Osteoblast (primary cell): ENCODE measurements around the gene ARHGAP12. TPM values are rescaled to one million over a fixed set of nuclear protein-coding genes. Genes with fewer than 3 reads are reported as not detected.
A peak's percentile ranks its signal among the peaks of the same experiment; 100 is the strongest.

ENCODE experiments used
- DNase-seq: peaks from one replicate; pipeline ENCODE4 v3.0.0; 2011; ENCODE audit warnings: low spot score, mixed read lengths; ENCODE audit not compliant: insufficient read length; ENCODE audit errors: missing footprints
- H2AFZ ChIP-seq: 2 replicates; pipeline ENCODE4 v1.6.0; 2011; ENCODE audit warnings: mild to moderate bottlenecking, low read length
- H3K27ac ChIP-seq: 2 replicates; pipeline ENCODE4 v1.5.1; 2011; ENCODE audit warnings: mild to moderate bottlenecking, low read depth, low read length, moderate library complexity
- H3K27me3 ChIP-seq: 2 replicates; pipeline ENCODE4 v1.6.0; 2012; ENCODE audit warnings: mild to moderate bottlenecking, control low read depth, inconsistent platforms, low read length, moderate library complexity; ENCODE audit not compliant: insufficient read depth
- H3K36me3 ChIP-seq: 2 replicates; pipeline ENCODE4 v1.5.1; 2011; ENCODE audit warnings: mild to moderate bottlenecking, low read length, control low read depth, moderate library complexity; ENCODE audit not compliant: insufficient read depth
- H3K4me1 ChIP-seq: 2 replicates; pipeline ENCODE4 v1.5.1; 2011; ENCODE audit warnings: mild to moderate bottlenecking, low read length, control low read depth, moderate library complexity; ENCODE audit not compliant: insufficient read depth
- H3K4me2 ChIP-seq: 2 replicates; pipeline ENCODE4 v1.6.0; 2011; ENCODE audit warnings: mild to moderate bottlenecking, low read length; ENCODE audit not compliant: insufficient read depth
- H3K4me3 ChIP-seq: fragments of 200-600 bp; sonication (generic); 3 replicates; pipeline ENCODE4 v1.5.1; 2012; ENCODE audit warnings: mild to moderate bottlenecking, low read length, inconsistent platforms; ENCODE audit not compliant: insufficient read depth
- H3K79me2 ChIP-seq: 2 replicates; pipeline ENCODE4 v1.6.0; 2012; ENCODE audit warnings: mild to moderate bottlenecking, low read length, control low read depth, inconsistent platforms; ENCODE audit not compliant: insufficient read depth
- H3K9me3 ChIP-seq: 2 replicates; pipeline ENCODE4 v1.5.1; 2011; ENCODE audit warnings: low read depth, low read length, control low read depth
- H4K20me1 ChIP-seq: 2 replicates; pipeline ENCODE4 v1.6.0; 2012; ENCODE audit warnings: mild to moderate bottlenecking, low read length, control low read depth; ENCODE audit not compliant: insufficient read depth
- total RNA-seq: library from RNA; depleted of rRNA; stranded (reverse); fragments of >200 nt; gene quantifications from 2 replicates; pipeline ENCODE4 v1.2.3, GENCODE V29; 2012
- TF ChIP-seq, protein P1 (sequence below): IDR thresholded peaks from 2 replicates; pipeline ENCODE4 v1.5.1; 2011; ENCODE audit warnings: mild to moderate bottlenecking, low read depth, low read length, moderate library complexity; ENCODE audit errors: extremely low read depth

ARHGAP12 gene
- total RNA-seq, 1 donor: 76.0 TPM

DNA sequence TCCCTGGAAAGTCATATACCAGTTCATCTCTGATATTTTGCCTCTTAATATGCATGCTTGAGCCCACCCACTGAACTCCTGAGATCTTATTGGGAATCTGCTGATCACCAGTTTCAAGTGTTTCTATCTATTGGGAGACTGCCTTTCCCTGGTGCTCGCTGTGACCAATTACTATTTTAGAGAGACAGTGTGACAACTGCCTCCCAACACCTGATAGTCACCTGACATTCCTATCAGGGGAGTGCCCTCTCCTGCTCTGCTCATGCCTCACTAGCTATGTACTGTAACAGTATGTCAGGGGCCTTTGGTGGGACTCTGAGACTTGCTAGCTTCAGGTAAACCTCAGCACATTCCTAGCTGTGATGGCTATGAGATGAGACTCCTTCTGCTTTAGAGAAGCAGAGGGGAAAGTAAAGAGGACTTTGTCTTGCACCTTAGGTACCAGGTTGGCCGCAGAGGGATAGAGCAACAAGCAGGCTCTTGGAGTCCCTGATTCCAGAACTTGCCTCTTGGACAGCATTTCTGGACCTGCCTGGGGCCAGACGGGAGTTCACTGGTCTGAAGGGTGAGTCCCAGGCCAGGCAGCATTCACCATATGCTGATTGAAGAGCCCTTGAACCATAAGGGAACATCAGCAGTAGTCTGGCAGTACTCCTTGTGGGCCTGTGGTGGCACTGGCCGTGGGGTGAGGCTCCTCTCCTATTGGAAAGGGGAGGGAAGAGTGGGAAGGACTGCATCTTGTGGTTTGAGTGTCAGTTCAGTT, 34.4 kb upstream of the ARHGAP12 start:
- H3K4me1 ChIP-seq: no peaks in the 10 kb centered on the region
- no peaks in the 10 kb centered on the region for H3K27me3 ChIP-seq
- H4K20me1 ChIP-seq: no peaks in the 10 kb centered on the region
- H3K4me2 ChIP-seq: no peak overlapping the region
- no peak overlapping the region for H3K4me3 ChIP-seq
- TF ChIP-seq, protein P1, sequence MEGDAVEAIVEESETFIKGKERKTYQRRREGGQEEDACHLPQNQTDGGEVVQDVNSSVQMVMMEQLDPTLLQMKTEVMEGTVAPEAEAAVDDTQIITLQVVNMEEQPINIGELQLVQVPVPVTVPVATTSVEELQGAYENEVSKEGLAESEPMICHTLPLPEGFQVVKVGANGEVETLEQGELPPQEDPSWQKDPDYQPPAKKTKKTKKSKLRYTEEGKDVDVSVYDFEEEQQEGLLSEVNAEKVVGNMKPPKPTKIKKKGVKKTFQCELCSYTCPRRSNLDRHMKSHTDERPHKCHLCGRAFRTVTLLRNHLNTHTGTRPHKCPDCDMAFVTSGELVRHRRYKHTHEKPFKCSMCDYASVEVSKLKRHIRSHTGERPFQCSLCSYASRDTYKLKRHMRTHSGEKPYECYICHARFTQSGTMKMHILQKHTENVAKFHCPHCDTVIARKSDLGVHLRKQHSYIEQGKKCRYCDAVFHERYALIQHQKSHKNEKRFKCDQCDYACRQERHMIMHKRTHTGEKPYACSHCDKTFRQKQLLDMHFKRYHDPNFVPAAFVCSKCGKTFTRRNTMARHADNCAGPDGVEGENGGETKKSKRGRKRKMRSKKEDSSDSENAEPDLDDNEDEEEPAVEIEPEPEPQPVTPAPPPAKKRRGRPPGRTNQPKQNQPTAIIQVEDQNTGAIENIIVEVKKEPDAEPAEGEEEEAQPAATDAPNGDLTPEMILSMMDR: no peak
- H3K9me3 ChIP-seq: no peaks in the 10 kb centered on the region
- DNase-seq: no peak
- no peaks in the 10 kb centered on the region for H3K79me2 ChIP-seq
- no peak overlapping the region for H2AFZ ChIP-seq
- no peaks in the 10 kb centered on the region for H3K36me3 ChIP-seq
- H3K27ac ChIP-seq: no peak overlapping the region

DNA sequence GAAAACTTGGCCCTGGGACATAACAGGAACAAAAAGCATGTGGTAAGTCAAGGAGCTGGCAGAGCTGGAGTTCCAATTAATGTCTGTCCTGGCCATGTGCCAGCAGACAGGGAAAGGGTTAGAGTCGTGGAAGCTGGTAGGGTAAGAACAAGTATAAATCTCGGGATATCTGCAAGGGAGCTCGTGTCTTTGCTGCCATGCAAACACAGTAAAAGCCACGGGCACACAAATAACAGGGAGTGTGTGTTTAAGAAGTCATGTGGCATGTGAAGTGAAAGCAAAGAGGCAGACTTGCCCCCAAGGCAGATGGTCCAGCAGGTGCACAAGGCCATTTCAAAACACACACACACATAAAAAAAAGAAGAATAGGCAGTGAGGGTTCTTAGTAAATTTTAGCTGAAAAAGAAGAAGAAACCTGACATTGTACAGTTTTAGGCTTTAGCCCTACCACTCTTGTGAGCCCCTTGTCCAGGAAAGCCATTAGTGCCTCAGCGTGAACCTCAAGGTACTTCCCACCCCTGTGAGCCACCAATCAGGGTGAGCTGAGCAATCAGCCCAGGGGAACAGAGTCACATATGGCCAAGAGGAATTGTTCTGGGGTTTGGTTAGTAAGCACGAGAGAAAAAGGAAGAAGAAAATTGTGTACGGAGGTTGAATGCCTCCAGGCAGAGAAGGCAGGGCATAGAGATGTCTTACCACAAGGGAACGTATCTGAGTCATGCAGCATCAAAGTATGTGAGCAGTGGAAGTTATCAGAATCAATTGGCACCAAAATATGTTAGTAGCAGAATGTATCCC, 32.8 kb upstream of the ARHGAP12 start:
- H3K36me3 ChIP-seq: no peaks in the 10 kb centered on the region
- H3K4me3 ChIP-seq: peak overlapping the region; percentile 3
- peak overlapping the region; percentile 7 for H2AFZ ChIP-seq
- H3K27me3 ChIP-seq: no peaks in the 10 kb centered on the region
- peak overlapping the region; percentile 6 for H3K27ac ChIP-seq
- no peaks in the 10 kb centered on the region for H3K9me3 ChIP-seq
- TF ChIP-seq, protein P1: no peak
- no peaks in the 10 kb centered on the region for H4K20me1 ChIP-seq
- H3K79me2 ChIP-seq: no peaks in the 10 kb centered on the region
- H3K4me1 ChIP-seq: no peaks in the 10 kb centered on the region
- peak overlapping the region; percentile 47 for H3K4me2 ChIP-seq
- DNase-seq: peak; percentile 67

DNA sequence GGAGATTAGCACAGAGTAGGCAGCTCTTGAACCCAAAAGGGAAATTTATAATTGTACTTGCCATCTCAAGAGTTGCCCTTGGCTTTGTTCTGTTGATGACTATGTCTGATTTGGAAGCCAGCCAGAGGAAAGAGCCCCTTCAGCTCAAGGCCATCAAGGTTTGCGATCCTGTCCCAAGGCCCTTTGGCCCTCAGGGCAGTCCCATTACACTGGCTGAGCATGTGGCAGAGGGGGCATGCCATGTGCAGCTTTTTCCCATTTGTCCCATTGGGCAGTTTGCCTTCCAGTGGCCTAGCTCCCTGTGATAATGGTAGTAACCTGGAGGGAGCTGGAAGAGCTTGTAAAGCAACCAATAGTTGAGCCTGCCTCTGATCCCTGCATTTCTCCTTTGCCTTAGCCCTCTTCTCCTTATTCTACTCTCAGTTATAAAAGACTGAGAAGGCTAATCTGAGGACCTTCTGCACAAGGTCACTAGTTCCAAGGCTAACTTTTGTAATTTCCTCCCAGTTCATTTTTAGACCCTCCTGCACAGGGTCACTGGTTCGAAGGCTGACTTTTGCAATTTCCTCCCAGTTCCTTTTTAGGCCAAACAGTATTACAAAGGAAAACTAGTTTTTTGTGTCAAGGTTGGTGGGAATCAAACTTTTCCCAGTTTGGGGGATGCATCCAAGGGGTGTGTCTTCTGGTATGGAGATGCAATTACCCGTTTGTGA, 31.0 kb upstream of the ARHGAP12 start:
- Histone ChIP-seq H3K79me2 (no peaks in the 10 kb centered on the region), H3K4me2 (no peak overlapping the region), H4K20me1 (no peaks in the 10 kb centered on the region), H3K27ac (no peak overlapping the region), H3K36me3 (no peaks in the 10 kb centered on the region), H3K4me1 (no peaks in the 10 kb centered on the region), H2AFZ (no peak overlapping the region), H3K4me3 (no peak overlapping the region), H3K9me3 (no peaks in the 10 kb centered on the region), H3K27me3 (no peaks in the 10 kb centered on the region)
- TF ChIP-seq, protein P1: no peak
- no peak for DNase-seq

DNA sequence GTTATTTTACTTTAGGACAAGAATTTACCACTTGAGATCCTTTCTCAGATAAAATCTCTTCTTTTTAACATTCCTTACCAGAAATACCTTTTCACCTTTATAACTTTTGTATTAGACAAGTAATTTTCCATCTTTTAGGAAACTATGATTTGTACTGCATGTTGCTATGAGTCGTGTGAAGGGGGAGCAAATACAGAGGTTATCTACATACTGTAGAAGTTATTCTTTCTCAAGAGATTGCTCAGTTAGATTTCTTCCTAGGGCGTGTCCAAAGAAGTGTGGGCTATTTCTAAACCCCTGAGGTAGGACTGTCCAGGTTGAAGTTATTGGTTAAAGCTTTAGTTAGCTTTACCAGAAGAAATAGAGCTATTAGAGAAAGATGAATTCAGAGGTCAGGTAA, 30.2 kb upstream of the ARHGAP12 start:
- H3K9me3 ChIP-seq: no peaks in the 10 kb centered on the region
- no peak overlapping the region for H2AFZ ChIP-seq
- no peaks in the 10 kb centered on the region for H3K4me1 ChIP-seq
- H3K4me3 ChIP-seq: no peak overlapping the region
- no peaks in the 10 kb centered on the region for H4K20me1 ChIP-seq
- H3K36me3 ChIP-seq: no peaks in the 10 kb centered on the region
- H3K27ac ChIP-seq: no peak overlapping the region
- TF ChIP-seq, protein P1: no peak
- DNase-seq: peak; percentile 64
- H3K79me2 ChIP-seq: no peaks in the 10 kb centered on the region
- H3K27me3 ChIP-seq: no peaks in the 10 kb centered on the region
- H3K4me2 ChIP-seq: no peak overlapping the region
